Central memory CD8-positive, alpha-beta T cell (primary cell): ENCODE data around the gene CACNA2D3.

Experiments used
- ATAC-seq: fragments of 150-1000 bp; cut with Tn5 transposase; replicated peaks from 2 replicates; pipeline ENCODE4 v1.10.0; 2022; ENCODE audit warnings: mild to moderate bottlenecking, moderate FRiP score, moderate number of reproducible peaks; ENCODE audit not compliant: poor library complexity, severe bottlenecking; ENCODE audit errors: extremely low read depth
- DNase-seq, 2 donors: peaks; one replicate each; pipeline ENCODE4 v3.0.0; 2021; ENCODE audit warnings: low spot score in 2 of 2
- H3K27ac Mint-ChIP-seq: one replicate; pipeline ENCODE4 v1.8.0; 2022; ENCODE audit warnings: low read depth, mild to moderate bottlenecking, moderate library complexity, mixed read lengths
- H3K27me3 Mint-ChIP-seq: one replicate; pipeline ENCODE4 v1.8.0; 2022; ENCODE audit warnings: mixed read lengths
- H3K36me3 Mint-ChIP-seq: one replicate; pipeline ENCODE4 v1.8.0; 2022; ENCODE audit warnings: mild to moderate bottlenecking, moderate library complexity, mixed read lengths; ENCODE audit not compliant: insufficient read depth
- H3K4me1 Mint-ChIP-seq: one replicate; pipeline ENCODE4 v1.8.0; 2022; ENCODE audit warnings: mixed read lengths
- H3K4me3 Mint-ChIP-seq: one replicate; pipeline ENCODE4 v1.8.0; 2022; ENCODE audit warnings: mild to moderate bottlenecking, moderate library complexity, mixed read lengths
- H3K9me3 Mint-ChIP-seq: one replicate; pipeline ENCODE4 v1.8.0; 2022; ENCODE audit warnings: mixed read lengths

Gene CACNA2D3

DNA sequence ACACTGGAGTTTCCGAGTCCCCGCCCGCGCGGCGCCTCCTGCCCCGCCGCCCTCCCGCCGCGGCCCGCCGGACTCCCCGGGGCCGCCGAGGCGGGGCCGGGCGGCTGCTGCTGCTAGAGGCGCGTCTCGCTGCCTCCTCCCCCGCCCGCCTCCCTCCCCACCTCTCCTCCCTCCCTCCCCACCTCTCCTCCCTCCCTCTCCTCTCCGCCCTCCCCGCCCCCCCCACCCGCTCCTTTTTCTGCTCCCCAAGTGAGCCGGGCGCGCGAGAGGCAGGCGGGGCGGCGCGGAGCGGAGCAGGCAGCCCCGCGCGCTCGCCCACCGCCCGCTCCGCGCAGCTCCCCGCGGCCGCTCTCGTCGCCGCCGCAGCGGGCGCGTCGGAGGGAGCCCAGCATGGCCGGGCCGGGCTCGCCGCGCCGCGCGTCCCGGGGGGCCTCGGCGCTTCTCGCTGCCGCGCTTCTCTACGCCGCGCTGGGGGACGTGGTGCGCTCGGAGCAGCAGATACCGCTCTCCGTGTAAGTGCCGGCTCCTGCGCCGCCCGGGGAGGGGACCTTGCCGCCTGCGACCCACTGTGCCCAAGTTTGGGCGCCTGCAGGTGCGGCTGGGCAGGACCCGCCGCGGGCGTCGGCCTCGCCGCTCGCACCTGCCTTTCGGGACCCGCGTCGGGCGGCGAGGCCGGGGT lies at the start of gene CACNA2D3:
CACNA2D3 (plus strand) TSS at position 229 of the 679 bp plus-strand sequence.
- H3K27ac Mint-ChIP-seq: no peak within 1 kb of the TSS
- H3K9me3 Mint-ChIP-seq: no peaks in the 10 kb centered on the region
- ATAC-seq (no peak), DNase-seq (no peak)
- H3K4me3 Mint-ChIP-seq: no peak within 1 kb of the TSS
- H3K27me3 Mint-ChIP-seq: peaks cover 53% of the 10 kb centered on the region
- H3K36me3 Mint-ChIP-seq: peaks cover 2% of the 10 kb centered on the region
- no peaks in the 10 kb centered on the region for H3K4me1 Mint-ChIP-seq

GRCh38 chr3:54073386-54073785 lies 49.0 kb upstream of the CACNA2D3 start:
- Mint-ChIP-seq H3K27ac (no peak overlapping the region), H3K9me3 (no peaks in the 10 kb centered on the region), H3K36me3 (no peaks in the 10 kb centered on the region), H3K4me1 (no peaks in the 10 kb centered on the region), H3K4me3 (no peak overlapping the region), H3K27me3 (peaks cover 25% of the 10 kb centered on the region)
- ATAC-seq: no peak
- DNase-seq: no peak

DNA sequence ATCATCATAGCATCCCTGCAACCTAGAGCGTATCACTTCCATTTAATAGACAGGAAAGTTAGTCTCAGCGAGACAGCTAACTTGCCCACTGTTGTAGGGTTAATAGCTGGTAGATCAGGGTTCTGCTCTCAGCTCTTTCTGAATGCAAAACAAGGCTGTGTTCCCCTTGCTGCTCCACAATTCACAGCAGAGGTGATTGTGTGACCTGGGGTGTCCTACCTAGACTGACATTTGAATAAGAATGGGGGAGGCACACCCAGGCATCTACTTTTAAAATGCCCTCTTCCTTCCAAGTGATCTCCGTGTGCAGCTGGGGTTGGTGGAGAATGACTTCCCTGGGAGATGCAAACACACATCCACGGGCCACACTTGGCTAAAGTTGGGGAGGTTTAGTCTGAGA lies 43.0 kb upstream of the CACNA2D3 start:
- H3K9me3 Mint-ChIP-seq: no peaks in the 10 kb centered on the region
- ATAC-seq (no peak), DNase-seq (no peak)
- H3K4me3 Mint-ChIP-seq: no peak overlapping the region
- peaks cover 25% of the 10 kb centered on the region for H3K27me3 Mint-ChIP-seq
- no peaks in the 10 kb centered on the region for H3K36me3 Mint-ChIP-seq
- H3K27ac Mint-ChIP-seq: no peak overlapping the region
- H3K4me1 Mint-ChIP-seq: no peaks in the 10 kb centered on the region

- no peak overlapping the region for H3K27ac Mint-ChIP-seq
- H3K4me1 Mint-ChIP-seq: no peaks in the 10 kb centered on the region
- no peak overlapping the region for H3K4me3 Mint-ChIP-seq
- no peak for DNase-seq
- no peaks in the 10 kb centered on the region for H3K36me3 Mint-ChIP-seq
- peaks cover 25% of the 10 kb centered on the region for H3K27me3 Mint-ChIP-seq
- ATAC-seq: no peak
- H3K9me3 Mint-ChIP-seq: no peaks in the 10 kb centered on the region
These were observed 42.5 kb upstream of the CACNA2D3 start for GRCh38 chr3:54079730-54080325.

DNA sequence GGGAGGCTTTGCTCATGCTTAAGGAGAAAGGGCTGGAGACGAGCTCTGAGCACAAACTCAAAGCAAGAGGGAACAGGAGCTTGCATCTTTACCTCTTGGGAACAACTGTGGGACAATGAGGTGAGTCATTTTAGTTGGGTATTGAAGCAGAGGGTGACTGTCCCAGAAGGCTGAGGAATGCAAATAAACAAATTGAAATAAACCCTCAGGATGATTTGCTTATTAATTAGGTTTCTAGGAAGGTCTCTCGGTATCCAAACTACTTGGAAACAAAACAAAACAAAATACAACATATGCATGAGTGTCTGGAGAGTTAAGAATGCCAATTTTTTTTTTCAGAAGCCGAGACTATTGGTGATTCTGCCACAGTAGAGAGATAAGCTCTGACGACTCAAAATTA lies 38.4 kb upstream of the CACNA2D3 start:
- Mint-ChIP-seq H3K27me3 (peaks cover 44% of the 10 kb centered on the region), H3K27ac (no peak overlapping the region), H3K36me3 (no peaks in the 10 kb centered on the region), H3K4me3 (no peak overlapping the region), H3K9me3 (no peaks in the 10 kb centered on the region), H3K4me1 (no peaks in the 10 kb centered on the region)
- DNase-seq: no peak
- no peak for ATAC-seq

DNA sequence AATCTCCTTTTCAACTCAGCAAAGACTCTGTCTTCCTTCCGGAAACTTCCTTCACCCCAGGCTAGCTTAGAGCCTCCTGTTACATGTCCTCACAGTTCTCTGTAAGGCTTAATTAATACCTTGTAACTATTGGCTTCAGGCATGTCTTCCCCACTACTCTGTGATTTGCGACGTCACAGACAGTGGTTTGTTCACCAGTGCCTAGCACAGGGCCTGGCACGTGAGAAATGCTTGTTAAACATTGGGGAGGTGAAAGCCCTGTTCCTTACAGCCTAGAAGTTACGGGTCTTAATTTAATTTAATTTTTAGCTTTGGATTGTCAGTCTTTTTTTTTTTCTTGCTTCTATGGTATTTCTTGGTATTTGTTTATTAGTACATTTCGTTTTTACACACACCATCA lies 36.4 kb upstream of the CACNA2D3 start:
- Mint-ChIP-seq H3K27ac (no peak overlapping the region), H3K4me3 (no peak overlapping the region), H3K36me3 (no peaks in the 10 kb centered on the region), H3K27me3 (peaks cover 47% of the 10 kb centered on the region), H3K9me3 (no peaks in the 10 kb centered on the region), H3K4me1 (no peaks in the 10 kb centered on the region)
- ATAC-seq: no peak
- DNase-seq: no peak

DNA sequence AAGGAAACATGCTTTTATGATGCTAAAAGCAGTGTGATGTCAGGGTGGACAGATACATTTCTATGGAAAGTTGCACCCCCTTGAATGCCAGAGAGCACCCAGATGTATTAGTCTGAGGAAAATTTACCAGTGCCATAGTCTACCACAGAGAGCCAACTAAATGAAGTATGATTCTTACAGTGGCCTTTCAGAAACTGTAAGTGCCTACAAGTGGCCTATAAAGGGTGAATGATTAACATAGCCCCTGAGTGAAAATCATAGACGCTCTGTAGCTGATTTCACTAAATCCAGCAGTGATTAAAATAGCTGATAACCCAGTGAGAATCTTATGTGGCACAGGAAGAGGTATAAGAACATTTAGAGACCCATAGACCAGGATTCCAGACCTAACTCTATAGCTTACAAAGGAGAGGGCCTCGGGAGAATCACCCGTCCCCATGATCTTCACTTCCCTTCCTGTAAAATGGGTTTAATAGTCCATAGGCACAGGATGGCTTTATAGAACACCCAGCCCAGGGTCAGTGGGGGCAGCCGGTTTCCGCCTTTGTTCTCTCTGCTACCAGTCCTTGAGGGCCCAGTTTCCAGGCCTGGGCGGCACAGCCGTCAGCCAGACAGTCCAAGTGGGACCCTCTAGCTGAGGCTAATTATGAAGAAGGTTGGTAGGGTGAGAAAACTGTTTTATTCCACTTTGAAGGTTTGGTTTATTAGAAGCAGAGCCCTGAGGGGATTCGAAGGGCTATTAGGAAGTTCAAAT lies 35.5 kb upstream of the CACNA2D3 start:
- H3K27me3 Mint-ChIP-seq: peaks cover 47% of the 10 kb centered on the region
- no peak overlapping the region for H3K27ac Mint-ChIP-seq
- H3K4me3 Mint-ChIP-seq: no peak overlapping the region
- DNase-seq (no peak), ATAC-seq (no peak)
- H3K36me3 Mint-ChIP-seq: no peaks in the 10 kb centered on the region
- H3K9me3 Mint-ChIP-seq: no peaks in the 10 kb centered on the region
- H3K4me1 Mint-ChIP-seq: no peaks in the 10 kb centered on the region

DNA sequence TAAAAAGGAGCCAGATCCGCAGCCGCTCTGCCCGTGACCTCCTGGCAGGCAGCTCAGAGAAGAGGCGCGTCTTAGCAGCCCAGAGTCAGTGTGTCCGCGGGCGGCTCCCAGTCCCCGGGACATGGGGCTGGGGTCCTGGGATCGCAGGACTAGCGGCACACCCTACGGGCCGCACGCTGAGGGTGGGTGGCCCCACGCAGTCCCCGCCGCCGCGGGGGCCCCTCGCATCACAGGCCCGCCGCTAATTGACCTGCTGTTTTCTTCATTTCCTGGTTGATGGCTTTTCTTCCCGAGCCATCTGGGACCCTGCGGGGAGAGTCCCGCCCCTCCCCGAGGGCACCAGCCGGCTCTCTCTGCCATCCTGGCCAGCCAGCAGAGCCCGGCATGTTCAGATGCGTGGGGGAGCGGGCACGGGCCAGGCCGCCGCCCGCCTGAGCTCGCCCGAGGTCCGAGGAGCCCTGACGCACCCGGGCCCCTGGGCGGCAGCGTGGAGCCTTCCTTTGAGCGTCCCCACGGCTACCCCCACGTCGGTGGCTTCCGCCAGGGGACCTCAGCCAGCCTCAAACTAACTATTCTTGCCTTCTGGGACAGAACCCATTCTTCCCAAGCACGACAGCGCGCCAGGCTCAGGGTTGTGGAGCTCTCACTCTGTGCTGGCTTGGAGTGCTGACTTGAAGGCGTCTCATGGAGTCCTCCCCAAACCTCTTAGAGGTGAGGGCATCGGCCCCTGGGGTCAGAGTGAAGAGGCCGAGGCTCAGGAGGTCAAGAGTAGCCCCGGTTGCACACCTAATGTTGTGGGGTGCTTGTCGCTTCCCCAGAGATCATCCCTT lies 34.6 kb upstream of the CACNA2D3 start:
- Mint-ChIP-seq H3K36me3 (no peaks in the 10 kb centered on the region), H3K27ac (no peak overlapping the region), H3K4me1 (no peaks in the 10 kb centered on the region), H3K27me3 (peaks cover 39% of the 10 kb centered on the region), H3K9me3 (no peaks in the 10 kb centered on the region), H3K4me3 (no peak overlapping the region)
- DNase-seq (no peak), ATAC-seq (no peak)

DNA sequence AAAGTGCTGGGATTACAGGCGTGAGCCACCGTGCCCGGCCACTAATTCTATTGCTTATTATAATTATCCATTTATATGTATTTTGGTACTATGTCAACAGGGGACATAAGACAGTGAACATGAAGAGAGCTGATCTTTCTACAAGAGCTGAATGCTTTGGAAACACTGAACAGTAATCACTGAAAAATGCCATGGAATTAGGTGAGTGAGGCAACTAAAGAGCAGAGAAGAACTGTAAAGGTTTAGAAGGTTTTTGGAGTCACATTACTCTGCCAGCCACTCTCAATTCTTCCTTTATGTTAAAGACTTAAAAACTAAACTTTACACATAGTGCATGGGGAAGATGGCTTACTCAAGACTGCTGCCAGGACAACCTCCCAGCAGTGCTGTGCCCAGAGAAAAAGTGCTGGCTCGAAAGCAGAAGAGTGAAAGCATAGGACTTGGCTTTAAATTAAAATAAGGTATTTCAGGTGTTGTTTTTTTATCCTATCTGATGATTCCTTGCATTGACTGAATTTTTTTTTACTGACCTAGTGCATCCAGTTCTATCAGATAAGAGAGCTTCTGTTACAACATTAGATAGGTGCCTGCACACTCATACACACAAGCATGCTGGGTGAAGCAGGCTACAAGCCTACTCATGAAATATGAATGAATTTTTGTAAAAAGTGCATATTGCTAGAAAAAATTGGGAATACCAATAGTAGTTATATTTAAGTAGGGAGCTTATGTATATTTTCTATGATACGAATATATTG lies 28.7 kb upstream of the CACNA2D3 start:
- ATAC-seq: no peak
- Mint-ChIP-seq H3K4me1 (no peaks in the 10 kb centered on the region), H3K27me3 (peaks cover 15% of the 10 kb centered on the region), H3K27ac (no peak overlapping the region), H3K36me3 (no peaks in the 10 kb centered on the region), H3K4me3 (no peak overlapping the region), H3K9me3 (no peaks in the 10 kb centered on the region)
- no peak for DNase-seq

- Mint-ChIP-seq H3K36me3 (no peaks in the 10 kb centered on the region), H3K9me3 (no peaks in the 10 kb centered on the region), H3K27me3 (peaks cover 3% of the 10 kb centered on the region), H3K4me3 (no peak overlapping the region), H3K4me1 (no peaks in the 10 kb centered on the region), H3K27ac (no peak overlapping the region)
- no peak for DNase-seq
- no peak for ATAC-seq
These were observed 27.4 kb upstream of the CACNA2D3 start for GRCh38 chr3:54094926-54095325.

DNA sequence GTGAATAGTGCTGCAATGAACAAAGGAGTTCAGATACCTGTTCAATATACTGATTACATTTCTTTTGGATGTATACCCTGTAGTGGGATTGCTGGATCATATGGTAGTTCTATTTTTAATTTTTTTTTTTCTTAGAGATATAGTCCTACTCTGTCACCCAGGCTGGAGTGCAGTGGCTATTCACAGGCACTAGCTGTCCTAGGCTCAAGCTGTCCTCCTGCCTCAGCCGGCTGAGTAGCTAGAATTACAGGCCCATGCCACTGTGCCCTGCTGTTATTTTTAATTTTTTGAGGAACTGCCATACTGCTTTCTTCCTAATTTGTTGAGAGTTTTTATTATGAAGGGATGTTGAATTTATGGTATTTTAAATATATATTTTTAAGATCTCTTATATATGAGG lies 23.0 kb upstream of the CACNA2D3 start:
- H3K36me3 Mint-ChIP-seq: no peaks in the 10 kb centered on the region
- H3K4me3 Mint-ChIP-seq: no peak overlapping the region
- no peaks in the 10 kb centered on the region for H3K4me1 Mint-ChIP-seq
- ATAC-seq (no peak), DNase-seq (no peak)
- no peaks in the 10 kb centered on the region for H3K27me3 Mint-ChIP-seq
- no peaks in the 10 kb centered on the region for H3K9me3 Mint-ChIP-seq
- no peak overlapping the region for H3K27ac Mint-ChIP-seq

DNA sequence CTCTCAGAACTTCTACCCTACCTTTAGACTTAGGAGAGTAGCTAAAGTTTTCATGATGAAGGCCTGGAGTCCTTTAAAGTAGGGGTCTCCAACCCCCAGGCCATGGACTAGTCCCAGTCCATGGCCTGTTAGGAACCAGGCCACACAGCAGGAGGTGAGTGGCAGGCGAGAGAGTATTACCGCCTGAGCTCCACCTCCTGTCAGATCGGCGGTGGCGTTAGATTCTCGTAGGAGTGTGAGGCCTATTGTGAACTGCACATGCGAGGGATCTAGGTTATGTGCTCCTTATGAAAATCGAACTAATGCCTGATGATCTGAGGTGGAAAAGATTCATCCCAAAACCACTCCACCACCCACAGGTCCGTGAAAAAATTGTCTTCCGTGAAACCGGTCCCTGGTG lies 18.3 kb upstream of the CACNA2D3 start:
- Mint-ChIP-seq H3K4me1 (no peaks in the 10 kb centered on the region), H3K4me3 (no peak overlapping the region), H3K27ac (no peak overlapping the region), H3K9me3 (peaks cover under 1% of the 10 kb centered on the region), H3K27me3 (no peaks in the 10 kb centered on the region), H3K36me3 (no peaks in the 10 kb centered on the region)
- DNase-seq: no peak
- no peak for ATAC-seq
